ENCODE measurements around the gene LRRN2. TPM values are rescaled to one million over a fixed set of nuclear protein-coding genes. Genes with fewer than 3 reads are reported as not detected.
A peak's percentile ranks its signal among the peaks of the same experiment; 100 is the strongest.

Gene LRRN2
- total and polyA plus RNA-seq, 9 of the 15 experiments (the other 6 are each of a cell fraction or from before 2014, with no cell fraction given) = 0.05 TPM; not detected in 8

- TF ChIP-seq FOXA3 (CRISPR knock-in tag; conservative IDR thresholded peaks at IDR 0.05 in 1 of 2, IDR thresholded peaks at IDR 0.05 in 1 of 2) (peak in 1 of 2 experiments; percentile 63; a peak in 1 of 4 replicates), MECOM (CRISPR knock-in tag; IDR thresholded peaks at IDR 0.05) (no peak; the same call in 1 of the 2 replicates), LEF1 (IDR thresholded peaks at IDR 0.05) (peak; percentile 59; the same call in 1 of the 2 replicates), RBM34 (IDR thresholded peaks at IDR 0.05; ENCODE audit: borderline replicate concordance, insufficient read depth, low read length) (no peak), ZNF407 (IDR thresholded peaks at IDR 0.05; ENCODE audit: low read depth) (no peak), NFE2L1 (tag; IDR thresholded peaks at IDR 0.05; ENCODE audit: borderline replicate concordance, low read depth) (no peak), PRDM10 (IDR thresholded peaks at IDR 0.05; ENCODE audit: partially characterized antibody) (peak; percentile 10), HDAC2 (IDR thresholded peaks at IDR 0.05) (peak; percentile 87), BCOR (IDR thresholded peaks at IDR 0.05) (peak; percentile 97), RHOXF2B (CRISPR knock-in tag; conservative IDR thresholded peaks at IDR 0.05) (0 out of 2 replicates have a peak, but pooled peaks have one; percentile 61), AFF1 (IDR thresholded peaks at IDR 0.05; ENCODE audit: low read depth in 1 of 2, partially characterized antibody in 2 of 2) (peak in 1 of 2 experiments; percentile 43)
Observed at GRCh38 chr1:204704794-204705492, 19.4 kb upstream of the LRRN2 start (continued).

Data from K562 (cell line).